HG03139 (cell line): ENCODE data around the gene CMSS1.

Experiments used
- ATAC-seq: cut with Tn5 transposase; IDR thresholded peaks from one replicate; pipeline ENCODE4 v1.9.1; 2021; ENCODE audit not compliant: unreplicated experiment

Gene CMSS1

DNA sequence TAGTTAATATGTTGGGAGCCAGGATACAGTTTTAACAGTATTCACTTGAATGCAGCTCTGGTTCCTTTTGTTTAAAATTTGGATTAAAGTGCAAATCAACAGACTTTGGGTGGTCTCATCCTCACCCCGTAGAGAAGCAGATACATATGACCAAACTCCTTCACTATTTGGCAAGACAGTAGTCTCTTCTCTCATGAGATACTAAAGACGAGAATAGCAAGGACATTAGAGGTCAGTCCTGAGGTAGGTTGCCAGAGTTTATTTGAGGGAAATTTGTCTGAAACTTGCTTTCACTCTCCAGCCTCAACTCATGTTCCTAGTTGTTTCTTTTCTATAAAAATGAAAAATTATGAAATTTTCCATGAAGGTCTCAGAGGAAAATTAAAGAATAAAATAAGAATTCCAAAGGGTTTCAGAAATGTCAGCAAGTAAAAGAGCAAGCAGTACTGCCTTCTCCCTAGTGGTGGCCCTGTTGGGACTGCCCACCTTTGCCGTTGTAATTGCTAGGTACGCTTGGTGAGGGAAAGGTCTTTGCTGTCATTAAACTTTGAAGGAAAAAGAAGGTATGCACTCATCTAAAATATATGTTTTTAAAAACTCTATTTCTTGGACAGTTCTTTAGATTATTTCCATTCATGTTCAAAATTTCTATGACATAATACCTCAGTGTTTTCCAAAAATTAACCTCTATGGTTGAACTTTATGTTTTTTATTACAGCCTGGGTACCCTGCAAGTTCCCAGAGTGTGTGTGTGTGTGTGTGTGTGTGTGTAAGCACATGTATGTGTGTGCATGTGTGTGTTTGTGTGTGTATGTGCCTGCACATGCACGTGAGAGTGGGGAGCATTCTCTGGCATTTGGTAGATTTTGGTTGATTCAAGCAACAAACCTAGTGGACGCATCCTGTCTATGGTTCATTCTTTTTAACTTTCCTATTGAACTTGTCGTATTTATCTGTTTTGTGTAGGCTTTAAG, 111.4 kb downstream of the CMSS1 start:
- no peak for ATAC-seq

DNA sequence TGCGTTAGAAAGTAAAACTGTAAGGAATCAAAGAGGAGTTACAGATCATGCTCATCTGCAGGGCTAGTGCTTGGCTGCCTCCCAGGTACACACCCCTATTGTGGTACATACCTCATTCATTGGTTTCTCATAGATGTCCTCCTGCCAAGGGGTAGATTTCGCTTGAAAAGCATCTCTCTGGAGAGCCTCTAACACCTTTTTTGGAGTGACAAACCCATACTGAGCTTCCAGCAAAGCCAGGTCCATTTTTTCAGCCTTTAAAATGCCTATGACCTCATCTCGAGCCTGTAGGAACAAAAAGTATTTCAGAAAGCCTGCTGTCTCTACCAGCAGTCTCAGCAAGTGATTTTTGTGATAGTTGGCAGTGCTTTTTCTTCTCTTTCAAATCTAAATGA, 112.1 kb downstream of the CMSS1 start:
- ATAC-seq, result no peak

DNA sequence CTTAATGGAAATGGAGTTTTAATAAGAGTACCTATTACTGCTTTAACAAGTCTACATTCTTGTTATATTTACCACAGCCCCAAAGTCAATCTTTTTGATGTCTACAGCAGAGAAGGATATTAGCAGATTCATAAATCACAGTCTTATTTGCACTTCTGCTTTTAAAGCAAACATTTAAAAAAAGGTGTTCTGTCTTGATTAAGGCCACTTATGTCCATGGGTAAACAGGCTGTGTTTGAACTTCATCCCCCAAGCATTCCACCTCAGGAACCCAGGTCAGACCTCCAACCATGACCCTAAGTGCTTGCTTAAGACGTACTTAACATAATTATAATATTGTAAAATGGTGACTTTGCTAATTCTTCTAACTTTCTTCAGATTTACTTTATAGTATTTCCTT, 113.4 kb downstream of the CMSS1 start:
- no peak for ATAC-seq

DNA sequence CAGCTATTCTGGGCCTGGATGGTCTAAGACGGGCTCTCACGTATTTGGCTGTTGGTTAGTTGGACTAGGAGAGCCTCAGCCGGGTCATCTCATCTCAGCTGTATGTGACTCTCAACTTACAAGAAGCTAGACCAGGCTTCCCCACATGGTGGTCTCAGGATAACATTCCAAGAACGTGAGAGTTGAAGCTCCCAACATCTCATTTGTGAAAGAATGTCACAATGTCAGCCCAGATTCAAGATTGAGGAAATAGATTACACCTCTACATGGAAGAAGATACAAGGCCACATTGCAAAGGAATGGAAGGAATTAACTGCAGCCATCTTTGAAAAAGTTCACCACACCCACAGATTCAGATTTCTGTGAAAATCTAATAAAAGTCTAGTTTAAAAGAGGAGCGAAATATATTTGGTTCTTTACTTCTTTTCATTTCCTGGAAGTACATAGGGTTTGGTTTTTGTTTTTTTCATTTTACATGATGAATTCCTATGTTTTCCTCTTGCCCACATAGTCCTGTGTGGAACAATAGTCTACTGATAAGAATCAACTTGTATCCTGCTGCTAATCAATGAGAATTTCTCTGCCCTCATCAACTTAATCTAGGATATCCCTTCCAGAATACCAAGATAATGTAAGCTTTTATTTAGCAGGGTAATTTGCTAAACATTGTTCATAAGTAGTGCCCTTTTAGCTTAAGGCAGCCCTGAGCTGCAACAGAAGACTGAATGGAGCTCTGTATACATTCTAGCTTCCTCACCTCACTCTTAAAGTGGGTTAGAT, 116.5 kb downstream of the CMSS1 start:
- no peak for ATAC-seq

DNA sequence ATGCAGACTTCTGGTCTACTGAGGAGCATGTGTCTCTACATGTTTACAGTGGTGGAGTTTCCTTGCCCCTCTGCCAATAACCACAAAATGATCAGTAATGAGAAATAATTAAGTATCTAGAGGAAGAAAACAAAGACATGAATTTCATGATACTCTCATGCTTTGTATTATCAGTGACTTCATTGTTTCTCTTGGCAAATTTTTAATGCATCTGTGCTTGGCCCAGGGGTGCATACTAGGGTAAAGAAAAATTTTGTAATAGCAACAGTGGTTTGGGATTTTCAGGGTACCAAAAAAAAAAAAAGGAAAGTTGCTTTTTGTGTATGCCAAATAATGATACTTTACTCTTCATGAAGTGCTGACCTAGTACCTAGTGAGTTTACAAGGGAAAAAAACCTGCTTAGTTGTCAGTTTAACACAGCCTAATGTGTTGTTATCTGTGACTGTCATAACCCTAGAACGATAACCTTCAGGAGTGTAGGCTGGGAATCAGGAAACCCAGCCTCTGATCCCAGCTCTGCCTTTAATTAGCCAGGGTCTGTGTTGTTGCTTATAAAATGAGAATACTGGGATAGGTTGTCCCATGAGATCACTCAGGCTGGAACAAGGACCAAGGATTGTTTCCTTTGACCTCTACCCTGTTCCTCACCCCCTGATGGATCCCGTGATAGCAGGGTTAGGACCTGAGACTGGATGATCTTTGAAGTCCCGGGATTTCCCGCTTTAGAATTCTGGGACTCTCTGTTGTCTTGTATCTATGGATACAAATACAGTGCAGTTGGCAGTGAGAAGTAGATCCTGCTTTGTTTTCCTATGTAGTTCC, 117.5 kb downstream of the CMSS1 start:
- ATAC-seq, result no peak

DNA sequence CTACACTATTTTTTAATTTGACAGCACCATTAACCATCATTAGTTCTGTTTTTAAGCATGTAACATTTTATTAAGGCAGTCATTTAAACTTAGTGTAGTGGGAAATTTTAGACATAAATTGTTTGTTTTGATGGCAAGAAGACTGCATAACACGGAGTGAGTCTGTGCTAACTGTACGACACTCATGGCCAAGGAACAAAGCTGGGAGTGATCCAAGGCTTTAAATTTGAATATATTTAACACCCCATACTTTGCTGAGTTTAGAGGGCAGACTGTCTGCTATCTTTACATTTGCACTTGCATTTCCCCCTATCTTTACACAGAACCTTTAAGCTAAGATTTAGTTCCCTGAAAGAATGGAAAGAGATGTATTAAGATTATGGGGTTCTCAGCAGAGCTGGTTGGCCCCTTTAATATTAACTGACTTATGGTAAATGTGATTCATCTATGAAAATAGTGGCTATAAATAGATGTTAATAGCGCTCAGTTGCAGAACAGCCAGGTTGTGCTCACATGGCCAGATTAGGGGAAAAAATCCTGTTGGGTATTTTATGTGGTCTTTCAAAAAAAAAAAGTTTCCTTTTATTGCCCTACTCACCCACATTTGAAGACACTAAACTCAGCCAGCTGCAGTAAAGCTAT, 120.7 kb downstream of the CMSS1 start:
- no peak for ATAC-seq

DNA sequence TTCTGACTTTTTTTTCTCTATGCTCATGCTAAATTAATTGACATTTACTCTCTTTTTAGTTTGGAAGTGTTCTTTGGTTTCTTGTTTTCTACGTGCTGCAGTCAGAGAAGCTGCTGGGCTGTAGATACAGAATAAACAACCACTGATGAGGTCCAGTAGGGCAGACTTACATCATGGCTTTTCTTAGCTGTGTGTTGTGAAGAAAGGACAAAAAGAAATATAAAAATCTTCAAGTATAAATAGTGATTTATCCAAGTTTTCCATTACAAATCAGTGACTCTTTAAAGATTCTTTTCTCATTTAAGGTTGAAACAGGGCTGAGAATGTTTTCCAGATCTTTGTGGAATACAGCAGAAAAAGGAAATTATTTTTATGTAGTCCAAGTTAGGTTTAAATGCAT, 122.2 kb downstream of the CMSS1 start:
- no peak for ATAC-seq

DNA sequence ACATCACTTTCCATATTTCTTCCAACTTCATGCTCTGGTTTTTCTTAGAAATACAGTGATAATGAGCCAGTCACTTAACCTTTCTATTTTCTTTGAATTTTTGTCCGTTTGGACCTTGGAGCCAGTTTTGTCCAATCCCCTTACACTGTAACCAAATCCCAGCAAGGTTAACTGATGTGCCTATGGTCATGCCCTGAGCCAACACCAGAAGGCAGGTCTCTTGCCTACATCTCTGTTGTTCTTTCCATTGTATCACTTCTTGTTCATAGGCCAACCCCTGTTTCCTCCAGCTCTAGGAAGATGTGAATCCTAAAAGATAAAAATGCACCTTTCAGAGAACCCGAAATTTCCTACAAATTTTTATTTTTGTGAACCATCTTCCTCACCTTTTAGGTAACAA, 122.7 kb downstream of the CMSS1 start:
- ATAC-seq, result no peak

DNA sequence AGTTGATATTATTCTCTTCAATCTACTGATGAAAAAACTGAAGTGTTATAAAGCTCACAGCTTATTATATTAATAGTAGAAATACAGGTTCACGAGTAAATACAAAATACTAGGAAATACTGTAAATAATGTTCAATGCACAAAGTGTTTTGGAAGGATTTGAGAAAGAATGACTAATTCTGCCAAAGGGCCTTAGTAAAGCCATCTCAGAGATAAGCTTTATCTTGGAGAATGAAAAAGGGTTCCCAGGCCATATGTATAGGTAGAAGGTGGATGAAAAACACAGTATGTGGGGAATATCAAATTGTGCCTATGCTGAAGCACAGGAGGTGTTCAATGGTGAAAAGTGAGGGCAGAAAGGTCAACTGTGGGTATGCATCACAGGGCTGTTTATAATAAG, 123.5 kb downstream of the CMSS1 start:
- no peak for ATAC-seq

DNA sequence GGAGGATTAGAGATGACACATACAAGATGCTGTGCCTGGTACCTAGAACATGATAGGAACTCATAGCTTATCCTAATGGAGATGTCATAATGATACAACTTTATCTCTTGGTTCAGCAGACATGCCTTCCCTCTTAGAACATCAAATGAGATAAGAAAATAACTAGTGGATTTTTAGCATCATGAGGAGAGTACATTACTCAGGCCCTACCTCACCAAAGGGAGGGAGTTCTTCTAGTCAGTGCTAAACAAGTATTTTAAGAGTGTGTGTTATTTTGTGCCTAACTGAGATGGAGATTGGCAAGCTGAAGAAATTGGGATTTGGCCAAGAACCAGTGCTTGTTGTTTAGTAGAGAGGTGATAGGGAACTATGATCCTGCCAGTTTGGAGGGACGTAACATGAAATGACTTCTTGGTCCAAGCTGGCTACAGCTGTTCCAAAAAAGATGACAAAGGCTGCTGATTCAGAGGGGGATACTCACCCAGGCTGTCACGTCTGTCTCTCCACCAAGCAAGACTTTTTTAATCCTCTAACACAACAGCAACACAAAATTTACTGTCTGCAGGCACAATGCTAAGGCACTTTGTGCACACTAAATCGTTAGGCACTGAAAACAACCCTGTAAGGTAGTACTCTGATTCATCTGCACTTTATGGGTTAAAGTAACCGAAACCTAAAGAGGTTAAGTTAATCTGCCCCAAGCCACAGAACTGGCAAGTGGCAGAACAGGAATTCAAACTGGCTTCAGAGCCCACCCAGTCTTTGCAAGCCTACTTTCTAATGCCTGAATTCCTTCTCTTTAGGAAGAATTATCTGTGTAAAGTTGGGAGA, 126.5 kb downstream of the CMSS1 start:
- no peak for ATAC-seq

DNA sequence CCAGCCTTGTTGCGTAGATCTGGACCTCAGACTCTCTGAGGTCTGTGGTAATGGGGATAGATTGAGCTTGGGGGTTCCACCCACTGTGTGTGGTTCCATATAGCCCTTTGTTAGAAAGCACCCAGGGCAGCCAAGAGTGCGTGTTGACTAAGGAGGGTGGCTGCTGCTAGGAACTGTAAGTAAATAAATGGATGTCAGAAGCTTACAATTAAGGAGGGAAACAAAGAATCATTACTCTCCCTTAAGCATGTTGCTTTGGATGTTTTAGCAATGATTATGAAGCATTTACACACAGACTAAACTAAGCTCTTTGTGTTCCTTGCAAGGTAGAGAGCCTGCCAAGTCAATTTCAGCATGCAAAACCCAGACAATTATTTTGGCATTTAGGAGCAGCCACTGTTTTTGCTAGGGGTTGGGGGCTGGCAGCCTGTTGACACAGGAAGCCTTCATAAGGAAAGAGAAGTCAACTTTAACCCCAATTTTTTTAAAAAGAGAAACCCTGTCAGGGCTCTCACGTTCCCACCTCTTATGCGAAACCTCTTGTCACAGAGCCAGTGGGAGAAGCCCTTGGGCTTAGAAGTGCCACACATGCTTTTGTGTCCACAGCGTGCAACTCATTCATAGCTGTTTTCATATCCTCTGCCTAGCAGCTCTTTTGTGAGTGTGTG, 127.8 kb downstream of the CMSS1 start:
- no peak for ATAC-seq

DNA sequence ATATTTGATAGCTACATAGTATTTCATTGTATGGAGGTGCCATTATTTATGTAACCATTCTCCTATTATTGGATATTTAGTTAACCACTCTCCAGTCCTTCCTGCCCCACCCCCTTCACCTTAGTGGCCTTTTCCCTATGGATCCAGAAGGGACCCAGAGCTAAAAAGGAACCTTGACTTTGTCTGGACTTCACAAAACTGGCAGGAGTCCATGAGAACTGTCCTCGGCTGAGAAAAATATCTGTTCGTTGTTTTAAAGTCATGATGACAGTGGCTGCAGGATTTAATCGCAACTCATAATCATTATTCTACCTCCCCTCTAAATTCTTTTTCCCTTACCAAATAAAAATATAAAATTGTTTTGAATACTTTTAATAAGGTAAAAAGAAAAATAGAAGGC, 129.7 kb downstream of the CMSS1 start:
- no peak for ATAC-seq

DNA sequence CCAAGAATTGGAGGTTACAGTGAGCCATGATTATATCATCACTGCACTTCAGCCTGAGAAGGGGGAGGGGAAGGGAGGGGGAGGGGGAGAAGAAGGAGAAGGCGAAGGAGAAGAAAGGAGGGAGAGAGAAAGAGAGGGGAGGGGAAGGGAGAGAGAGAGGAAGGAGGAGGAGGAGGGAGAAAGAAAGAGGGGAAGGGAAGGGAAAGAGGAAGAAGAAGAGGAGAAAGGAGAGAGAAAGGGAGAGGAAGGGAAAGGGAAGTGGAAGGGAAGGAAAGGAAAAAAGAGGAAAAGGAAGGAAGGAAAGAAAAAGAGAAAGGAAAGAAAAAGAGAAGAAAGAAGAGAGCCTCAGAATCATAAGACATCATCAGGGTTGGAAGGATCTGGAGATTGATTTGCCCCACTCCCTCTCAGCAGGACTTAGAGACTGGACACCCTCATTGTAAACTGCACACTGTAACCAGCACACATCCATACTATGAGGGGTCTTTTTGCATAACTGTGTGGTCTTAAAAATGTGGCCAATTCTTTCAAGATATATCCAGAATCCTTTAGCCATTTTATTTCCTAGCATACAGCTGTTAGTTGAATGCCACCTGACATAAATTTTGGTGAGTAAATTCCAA, 130.9 kb downstream of the CMSS1 start:
- no peak for ATAC-seq

DNA sequence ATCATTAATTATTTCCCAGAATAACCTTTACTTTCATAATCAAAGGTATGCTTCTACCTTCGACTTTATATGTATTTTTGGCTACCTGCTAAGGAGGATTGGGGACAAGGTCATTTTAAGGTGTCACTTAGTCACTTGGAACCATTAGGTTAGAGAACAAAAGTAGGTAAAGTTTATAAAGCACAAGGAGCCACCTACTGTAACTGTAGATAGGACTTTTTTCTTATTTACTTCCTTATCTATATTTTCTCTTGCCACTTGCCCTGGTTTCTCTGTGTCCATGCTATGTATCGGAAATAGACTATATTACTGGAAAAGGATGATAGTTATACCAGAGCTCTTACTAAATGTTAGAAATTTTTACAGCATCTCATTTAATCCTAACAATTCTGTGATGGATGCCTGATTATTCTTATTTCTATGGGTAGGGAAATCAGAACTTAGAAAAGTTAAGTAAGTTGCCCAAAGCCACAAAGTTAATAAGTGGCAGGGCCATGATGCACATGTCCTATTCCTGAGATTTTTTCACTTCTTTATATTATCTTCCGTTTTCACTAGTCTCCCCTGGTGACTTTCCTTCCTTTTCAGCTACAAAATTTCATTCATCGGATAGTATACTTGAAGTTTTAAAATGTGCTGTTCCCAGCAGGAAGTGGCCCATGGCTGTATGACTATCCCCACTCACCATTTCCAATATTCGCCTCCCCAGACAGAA, 132.5 kb downstream of the CMSS1 start:
- ATAC-seq, result no peak

DNA sequence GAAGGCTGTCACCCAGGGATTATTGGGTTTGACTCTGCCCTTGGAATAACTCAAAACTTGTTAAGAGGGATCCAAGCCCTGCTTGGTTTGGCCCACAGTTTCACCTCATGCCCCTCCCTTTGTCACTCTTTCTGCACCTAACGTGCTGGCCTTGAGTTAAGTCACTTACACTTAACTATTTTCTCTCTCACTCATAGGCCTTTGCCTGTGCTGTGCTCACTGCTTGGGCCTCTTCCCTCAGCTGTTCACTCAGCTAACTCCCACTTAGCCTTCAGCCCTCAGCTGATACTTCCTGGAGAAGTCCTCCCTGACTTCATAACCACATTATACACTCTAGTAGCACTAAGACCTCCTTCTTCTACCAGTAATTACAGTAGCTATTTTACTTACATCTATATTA, 133.3 kb downstream of the CMSS1 start:
- ATAC-seq, result no peak

DNA sequence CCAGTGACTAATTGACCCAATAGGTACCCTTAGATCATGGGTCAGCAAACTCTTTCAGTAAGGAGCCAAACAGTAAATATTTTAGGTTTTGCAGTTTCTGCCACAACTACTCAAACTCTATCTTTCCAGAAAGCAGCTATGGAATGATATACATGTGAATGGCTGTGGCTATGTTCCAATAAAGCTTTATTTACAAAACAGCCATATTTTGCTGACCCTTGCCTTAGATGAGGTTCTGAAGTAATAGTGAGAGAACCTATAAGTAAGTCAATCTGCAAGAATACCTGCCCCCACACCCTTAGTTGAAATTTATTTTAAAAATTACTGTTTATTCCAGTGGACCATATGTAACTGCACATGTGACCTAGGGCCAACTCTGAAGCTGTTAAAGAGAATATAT, 134.0 kb downstream of the CMSS1 start:
- ATAC-seq, result no peak

DNA sequence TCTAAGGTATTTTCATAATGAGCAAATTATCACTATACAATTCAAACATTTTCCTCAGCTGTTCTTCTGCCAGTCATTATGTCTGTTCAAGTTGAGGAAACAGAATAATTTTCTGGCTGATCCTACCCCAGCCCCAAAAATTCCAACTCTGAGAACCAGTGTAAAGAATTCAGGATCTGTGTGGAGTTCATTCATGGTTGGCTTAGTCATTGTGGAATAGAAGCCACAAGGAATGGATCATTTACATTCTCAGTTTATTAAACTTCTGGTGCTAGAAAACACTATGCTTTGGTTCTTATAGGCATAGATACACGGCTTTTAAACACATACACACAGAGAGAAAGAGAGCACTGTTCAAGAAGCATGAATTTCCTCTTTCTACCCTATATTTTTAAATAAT, 134.6 kb downstream of the CMSS1 start:
- no peak for ATAC-seq

DNA sequence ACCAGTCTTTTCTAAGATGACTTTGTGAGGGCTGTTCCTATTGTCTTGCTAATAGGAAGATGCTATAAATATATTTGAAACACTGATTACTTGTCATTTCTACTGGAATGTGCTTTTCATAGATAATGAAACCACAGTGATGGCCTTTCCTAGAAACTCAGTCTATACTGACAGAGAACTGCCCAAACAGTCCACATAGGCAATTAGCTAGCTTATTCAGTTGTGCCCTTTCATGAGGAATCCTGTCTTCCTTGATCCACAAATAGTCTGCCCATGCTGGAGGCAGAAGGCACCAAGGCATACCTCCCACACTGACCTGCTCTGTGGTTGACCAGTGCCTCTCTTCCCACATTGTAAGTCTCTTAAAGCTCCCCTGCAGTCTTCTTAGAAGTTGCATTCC, 135.9 kb downstream of the CMSS1 start:
- ATAC-seq, result no peak
